Stimulated activated CD4-positive, alpha-beta T cell treated with anti-CD3 and anti-CD28 coated beads, Interleukin-12 subunit alpha, Interleukin-12 subunit beta, amount 100 ng/mL, for 24 hours (primary cell): ENCODE measurements around the gene SH3BP5L.

Experiments used
- DNase-seq, 2 experiments: peaks; one replicate each; pipeline ENCODE4 v3.0.0-alpha.2; 2020; ENCODE audit warnings: low read depth in 2 of 2

SH3BP5L gene

GRCh38 chr1:248776991-248777390, 48.7 kb downstream of the SH3BP5L start:
- no peak for DNase-seq

- DNase-seq: no peak
Measured at GRCh38 chr1:248775441-248775840, 50.3 kb downstream of the SH3BP5L start.
